ENCODE results near the gene INTS6L. TPM values are rescaled to one million over a fixed set of nuclear protein-coding genes. Genes with fewer than 3 reads are reported as not detected.

Gene INTS6L
- 7.2 and 10.5 TPM in 2 replicates for polyA plus RNA-seq (2014; cell fraction: cytosol; rRNA removed)
- polyA plus RNA-seq (2014; cell fraction: nucleus; rRNA removed): 58.3 and 75.2 TPM in 2 replicates

GRCh38 chrX:135520553-135521404, at the start of gene INTS6L:
Gene INTS6L (plus strand): TSS chrX:135520660. CDS start chrX:135520993, 333 bp downstream.
- DNase-seq (ENCODE audit: low spot score): peak; percentile 91

- no peak for DNase-seq (ENCODE audit: low spot score)
These were observed 44.1 kb upstream of the INTS6L start for GRCh38 chrX:135476378-135476777.

- DNase-seq (ENCODE audit: low spot score): peak; percentile 47
These were observed 42.9 kb upstream of the INTS6L start for GRCh38 chrX:135477576-135477975.

GRCh38 chrX:135480076-135480475, 40.4 kb upstream of the INTS6L start:
- DNase-seq (ENCODE audit: low spot score): peak; percentile 67

GRCh38 chrX:135481696-135482179, 38.7 kb upstream of the INTS6L start:
- no peak for DNase-seq (ENCODE audit: low spot score)

GRCh38 chrX:135484641-135485289, 35.7 kb upstream of the INTS6L start:
- DNase-seq (ENCODE audit: low spot score): peak; percentile 16

- no peak for DNase-seq (ENCODE audit: low spot score)
These were observed 30.9 kb upstream of the INTS6L start for GRCh38 chrX:135489542-135489941.

GRCh38 chrX:135490979-135491514, 29.4 kb upstream of the INTS6L start:
- DNase-seq (ENCODE audit: low spot score): no peak

- DNase-seq (ENCODE audit: low spot score): no peak
These were observed 26.0 kb upstream of the INTS6L start for GRCh38 chrX:135494453-135494852.

- no peak for DNase-seq (ENCODE audit: low spot score)
These were observed 22.7 kb upstream of the INTS6L start for GRCh38 chrX:135497736-135498135.

GRCh38 chrX:135498236-135498635, 22.2 kb upstream of the INTS6L start:
- no peak for DNase-seq (ENCODE audit: low spot score)

- no peak for DNase-seq (ENCODE audit: low spot score)
These were observed 15.1 kb upstream of the INTS6L start for GRCh38 chrX:135505351-135505750.

- DNase-seq (ENCODE audit: low spot score): no peak
These were observed 10.6 kb upstream of the INTS6L start for GRCh38 chrX:135509885-135510284.

- DNase-seq (ENCODE audit: low spot score): no peak
These were observed 7.8 kb upstream of the INTS6L start for GRCh38 chrX:135512508-135513129.

GRCh38 chrX:135513130-135513515, 7.3 kb upstream of the INTS6L start:
- DNase-seq (ENCODE audit: low spot score): no peak

- peak; percentile 2 for DNase-seq (ENCODE audit: low spot score)
These were observed 4.1 kb upstream of the INTS6L start for GRCh38 chrX:135516376-135516775.

GRCh38 chrX:135518161-135518560, 2.3 kb upstream of the INTS6L start:
- no peak for DNase-seq (ENCODE audit: low spot score)

GRCh38 chrX:135520022-135520552, 373 bp upstream of the INTS6L start:
- no peak for DNase-seq (ENCODE audit: low spot score)

- DNase-seq (ENCODE audit: low spot score): peak; percentile 87
These were observed 1.1 kb downstream of the INTS6L start for GRCh38 chrX:135521405-135522131.

GRCh38 chrX:135522132-135522530, 1.7 kb downstream of the INTS6L start:
- DNase-seq (ENCODE audit: low spot score): no peak

Measured in SK-N-DZ (cell line).